Neural progenitor cell (in vitro differentiated cells): ENCODE measurements around the gene REX1BD. TPM values are rescaled to one million over a fixed set of nuclear protein-coding genes. Genes with fewer than 3 reads are reported as not detected.

Experiments
- DNase-seq: peaks from one replicate; pipeline ENCODE4 v3.0.0-alpha.2; 2016; ENCODE audit warnings: low spot score
- H2AFZ ChIP-seq: fragments of 200-600 bp; sonication (generic); replicated peaks from 2 replicates; pipeline ENCODE4 v1.6.1; 2016; ENCODE audit warnings: antibody characterized with exemption
- H3F3A ChIP-seq: fragments of 200-600 bp; sonication (generic); 2 replicates; pipeline ENCODE4 v1.6.1; 2016; ENCODE audit warnings: antibody characterized with exemption, low read depth
- H3K27ac ChIP-seq: fragments of 200-600 bp; sonication (generic); 2 replicates; pipeline ENCODE4 v1.5.1; 2016; ENCODE audit warnings: mild to moderate bottlenecking
- H3K27me3 ChIP-seq: fragments of 200-600 bp; sonication (generic); 2 replicates; pipeline ENCODE4 v1.6.1; 2016; ENCODE audit warnings: mild to moderate bottlenecking, moderate library complexity
- H3K36me3 ChIP-seq: fragments of 200-600 bp; sonication (generic); 2 replicates; pipeline ENCODE4 v1.5.1; 2016
- H3K4me1 ChIP-seq: fragments of 200-600 bp; sonication (generic); 2 replicates; pipeline ENCODE4 v1.6.1; 2016; ENCODE audit warnings: mixed run types
- H3K4me2 ChIP-seq: fragments of 200-600 bp; sonication (generic); 2 replicates; pipeline ENCODE4 v1.6.1; 2016
- H3K4me3 ChIP-seq: fragments of 200-600 bp; sonication (generic); 2 replicates; pipeline ENCODE4 v1.5.1; 2016
- H3K79me2 ChIP-seq: fragments of 200-600 bp; sonication (generic); 2 replicates; pipeline ENCODE4 v1.6.1; 2016; ENCODE audit warnings: low read depth
- H3K9ac ChIP-seq: fragments of 200-600 bp; sonication (generic); 2 replicates; pipeline ENCODE4 v1.6.1; 2016
- H3K9me3 ChIP-seq: fragments of 200-600 bp; sonication (generic); 2 replicates; pipeline ENCODE4 v1.5.1; 2016; ENCODE audit warnings: low read depth
- H4K20me1 ChIP-seq: fragments of 200-600 bp; sonication (generic); 2 replicates; pipeline ENCODE4 v1.6.1; 2016; ENCODE audit warnings: low read depth
- H3K27ac Mint-ChIP-seq: 3 replicates; pipeline ENCODE4 v1.8.0; 2021; ENCODE audit warnings: mixed read lengths
- H3K27me3 Mint-ChIP-seq: 2 replicates; pipeline ENCODE4 v1.8.0; 2022; ENCODE audit warnings: low read depth, mild to moderate bottlenecking, inconsistent platforms, moderate library complexity, mixed read lengths; ENCODE audit not compliant: insufficient read depth
- H3K36me3 Mint-ChIP-seq: 3 replicates; pipeline ENCODE4 v1.8.0; 2021; ENCODE audit warnings: mixed read lengths
- H3K4me1 Mint-ChIP-seq: 3 replicates; pipeline ENCODE4 v1.8.0; 2021; ENCODE audit warnings: mixed read lengths
- H3K4me3 Mint-ChIP-seq: 3 replicates; pipeline ENCODE4 v1.8.0; 2021; ENCODE audit warnings: mild to moderate bottlenecking, moderate library complexity, mixed read lengths
- H3K9me3 Mint-ChIP-seq: 3 replicates; pipeline ENCODE4 v1.8.0; 2020; ENCODE audit warnings: mixed read lengths
- EZH2 ChIP-seq: fragments of 200-600 bp; sonication (generic); IDR thresholded peaks from 2 replicates; pipeline ENCODE4 v1.6.1; 2017; ENCODE audit warnings: antibody characterized with exemption, mild to moderate bottlenecking, moderate library complexity
- EZH2phosphoT487 ChIP-seq: fragments of 200-600 bp; sonication (generic); IDR thresholded peaks from 2 replicates; pipeline ENCODE4 v1.6.1; 2017; ENCODE audit warnings: antibody characterized with exemption
- total RNA-seq: library from RNA; depleted of rRNA; stranded (reverse); fragments of >200 nt; gene quantifications from 2 replicates; pipeline ENCODE4 v1.2.3, GENCODE V29; 2015; ENCODE audit warnings: low replicate concordance
- TF ChIP-seq, protein P1 (sequence below): fragments of 200-600 bp; sonication (generic); IDR thresholded peaks from 2 replicates; pipeline ENCODE4 v1.5.1; 2017; ENCODE audit warnings: antibody characterized with exemption, mild to moderate bottlenecking

Gene REX1BD
- total RNA-seq, 1 donor from 2014 or later = 41.7 TPM

GRCh38 chr19:18571564-18572344 is 16.8 kb upstream of the REX1BD start, which contains the start of gene UBA52:
TSS of gene UBA52 (plus strand) at chr19:18571857. CDS start at chr19:18573301, 1,444 bp downstream.
- Histone ChIP-seq H3K4me3 (peak within 1 kb of the TSS; percentile 92), H3K79me2 (peaks cover 27% of the 10 kb centered on the region), H3K27me3 (no peaks in the 10 kb centered on the region), H2AFZ (peak within 1 kb of the TSS; percentile 72), H3K36me3 (no peaks in the 10 kb centered on the region), H4K20me1 (peaks cover 29% of the 10 kb centered on the region), H3K9me3 (no peaks in the 10 kb centered on the region), H3K9ac (peak within 1 kb of the TSS; percentile 97), H3K27ac (peak within 1 kb of the TSS; percentile 14), H3F3A (peaks cover 40% of the 10 kb centered on the region), H3K4me1 (peaks cover 9% of the 10 kb centered on the region), H3K4me2 (peak within 1 kb of the TSS; percentile 89)
- Mint-ChIP-seq H3K4me1 (peaks cover 13% of the 10 kb centered on the region), H3K36me3 (peaks cover 21% of the 10 kb centered on the region), H3K4me3 (peak within 1 kb of the TSS; percentile 94), H3K27ac (no peak within 1 kb of the TSS), H3K9me3 (no peaks in the 10 kb centered on the region), H3K27me3 (peaks cover 8% of the 10 kb centered on the region)
- DNase-seq = peak; percentile 100
- TF ChIP-seq EZH2 (no peak), EZH2phosphoT487 (no peak)
- TF ChIP-seq, protein P1, sequence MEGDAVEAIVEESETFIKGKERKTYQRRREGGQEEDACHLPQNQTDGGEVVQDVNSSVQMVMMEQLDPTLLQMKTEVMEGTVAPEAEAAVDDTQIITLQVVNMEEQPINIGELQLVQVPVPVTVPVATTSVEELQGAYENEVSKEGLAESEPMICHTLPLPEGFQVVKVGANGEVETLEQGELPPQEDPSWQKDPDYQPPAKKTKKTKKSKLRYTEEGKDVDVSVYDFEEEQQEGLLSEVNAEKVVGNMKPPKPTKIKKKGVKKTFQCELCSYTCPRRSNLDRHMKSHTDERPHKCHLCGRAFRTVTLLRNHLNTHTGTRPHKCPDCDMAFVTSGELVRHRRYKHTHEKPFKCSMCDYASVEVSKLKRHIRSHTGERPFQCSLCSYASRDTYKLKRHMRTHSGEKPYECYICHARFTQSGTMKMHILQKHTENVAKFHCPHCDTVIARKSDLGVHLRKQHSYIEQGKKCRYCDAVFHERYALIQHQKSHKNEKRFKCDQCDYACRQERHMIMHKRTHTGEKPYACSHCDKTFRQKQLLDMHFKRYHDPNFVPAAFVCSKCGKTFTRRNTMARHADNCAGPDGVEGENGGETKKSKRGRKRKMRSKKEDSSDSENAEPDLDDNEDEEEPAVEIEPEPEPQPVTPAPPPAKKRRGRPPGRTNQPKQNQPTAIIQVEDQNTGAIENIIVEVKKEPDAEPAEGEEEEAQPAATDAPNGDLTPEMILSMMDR = no peak

GRCh38 chr19:18574691-18575291 is 13.8 kb upstream of the REX1BD start:
- Histone ChIP-seq H3K36me3 (no peaks in the 10 kb centered on the region), H3K4me3 (no peak overlapping the region), H3K79me2 (peaks cover 27% of the 10 kb centered on the region), H3K4me2 (no peak overlapping the region), H4K20me1 (peaks cover 29% of the 10 kb centered on the region), H2AFZ (no peak overlapping the region), H3F3A (peaks cover 40% of the 10 kb centered on the region), H3K9me3 (no peaks in the 10 kb centered on the region), H3K4me1 (peaks cover 9% of the 10 kb centered on the region), H3K27ac (no peak overlapping the region), H3K27me3 (no peaks in the 10 kb centered on the region), H3K9ac (no peak overlapping the region)
- no peak for DNase-seq
- Mint-ChIP-seq H3K9me3 (no peaks in the 10 kb centered on the region), H3K27me3 (peaks cover 8% of the 10 kb centered on the region), H3K36me3 (peaks cover 12% of the 10 kb centered on the region), H3K4me1 (peaks cover 13% of the 10 kb centered on the region), H3K4me3 (peak overlapping the region; percentile 62), H3K27ac (no peak overlapping the region)
- TF ChIP-seq, protein P1 = no peak
- TF ChIP-seq EZH2 = no peak
- no peak for TF ChIP-seq EZH2phosphoT487

- no peak overlapping the region for H3K27ac Mint-ChIP-seq
- H3K4me2 ChIP-seq = no peak overlapping the region
- H3K4me3 Mint-ChIP-seq = no peak overlapping the region
- no peak overlapping the region for H3K27ac ChIP-seq
- H3K9me3 ChIP-seq = no peaks in the 10 kb centered on the region
- H3K9me3 Mint-ChIP-seq = no peaks in the 10 kb centered on the region
- H3K36me3 Mint-ChIP-seq = peaks cover 12% of the 10 kb centered on the region
- no peak overlapping the region for H3K9ac ChIP-seq
- peaks cover 29% of the 10 kb centered on the region for H4K20me1 ChIP-seq
- H3K4me3 ChIP-seq = no peak overlapping the region
- H3K4me1 ChIP-seq = peaks cover 9% of the 10 kb centered on the region
- no peaks in the 10 kb centered on the region for H3K36me3 ChIP-seq
- H3K79me2 ChIP-seq = peaks cover 27% of the 10 kb centered on the region
- DNase-seq = no peak
- H3K4me1 Mint-ChIP-seq = peaks cover 11% of the 10 kb centered on the region
- H3F3A ChIP-seq = peaks cover 27% of the 10 kb centered on the region
- no peak overlapping the region for H2AFZ ChIP-seq
- H3K27me3 ChIP-seq = no peaks in the 10 kb centered on the region
- no peak for TF ChIP-seq EZH2
- TF ChIP-seq, protein P1 = no peak
- no peak for TF ChIP-seq EZH2phosphoT487
- peaks cover 6% of the 10 kb centered on the region for H3K27me3 Mint-ChIP-seq
Observed at GRCh38 chr19:18576383-18576782, 12.2 kb upstream of the REX1BD start.
